ENCODE results near the gene NTNG1. TPM values are rescaled to one million over a fixed set of nuclear protein-coding genes. Genes with fewer than 3 reads are reported as not detected.

NTNG1 gene
- total and polyA plus RNA-seq, 2 of the 8 experiments (the other 6 are each of a cell fraction or from before 2014, with no cell fraction given): 1.2 to 4.1 TPM

GRCh38 chr1:107342316-107342715, 201.5 kb downstream of the NTNG1 start (continued):
- no peak for TF ChIP-seq CTCF (IDR thresholded peaks at IDR 0.05; ENCODE audit: control extremely low read depth in 1 of 3, insufficient read depth in 1 of 3, low read depth in 1 of 3, low read length in 3 of 3)
- no peak for TF ChIP-seq BRCA1 (IDR thresholded peaks at IDR 0.05; ENCODE audit: low read depth, low read length)
